DND-41 (cell line): ENCODE measurements around the gene MAML3.

Source experiments
- ATAC-seq: fragments of 200-7000 bp; cut with Tn5 transposase; 3 replicates; pipeline ENCODE4 v1.9.1; 2021; ENCODE audit warnings: low read depth; ENCODE audit not compliant: insufficient read depth
- DNase-seq: peaks from one replicate; pipeline ENCODE4 v3.0.0-alpha.2; 2020
- H2AFZ ChIP-seq: 2 replicates; pipeline ENCODE4 v1.6.0; 2012; ENCODE audit warnings: low read depth, low read length
- H3K27ac ChIP-seq: 2 replicates; pipeline ENCODE4 v1.5.1; 2012; ENCODE audit warnings: low read length, inconsistent platforms
- H3K27me3 ChIP-seq: fragments of 200-600 bp; sonication (generic); 2 replicates; pipeline ENCODE4 v1.6.0; 2012; ENCODE audit warnings: low read length, mild to moderate bottlenecking, inconsistent platforms; ENCODE audit not compliant: insufficient read depth, poor library complexity
- H3K36me3 ChIP-seq: 2 replicates; pipeline ENCODE4 v1.5.1; 2012; ENCODE audit warnings: low read length, inconsistent platforms; ENCODE audit not compliant: insufficient read depth
- H3K4me1 ChIP-seq: 2 replicates; pipeline ENCODE4 v1.5.1; 2012; ENCODE audit warnings: mild to moderate bottlenecking, low read length; ENCODE audit not compliant: insufficient read depth
- H3K4me2 ChIP-seq: 2 replicates; pipeline ENCODE4 v1.6.0; 2012; ENCODE audit warnings: mild to moderate bottlenecking, moderate library complexity, low read length, inconsistent platforms; ENCODE audit not compliant: insufficient read depth
- H3K4me3 ChIP-seq, 2 experiments: fragments of 200-600 bp in 1 of 2; shearing (Covaris generic) in 1 of 2; 2 replicates each; pipeline ENCODE4 v1.5.1; 2012 to 2016; ENCODE audit warnings: inconsistent platforms in 2 of 2, low read length in 2 of 2, mild to moderate bottlenecking in 2 of 2, low read depth in 1 of 2, moderate library complexity in 1 of 2
- H3K79me2 ChIP-seq: 2 replicates; pipeline ENCODE4 v1.6.0; 2012; ENCODE audit warnings: low read length, inconsistent platforms; ENCODE audit not compliant: insufficient read depth
- H3K9ac ChIP-seq: 2 replicates; pipeline ENCODE4 v1.6.0; 2012; ENCODE audit warnings: low read depth, mild to moderate bottlenecking, inconsistent platforms, low read length, moderate library complexity
- H3K9me3 ChIP-seq: 2 replicates; pipeline ENCODE4 v1.5.1; 2012; ENCODE audit warnings: low read length, moderate library complexity, mild to moderate bottlenecking, inconsistent platforms; ENCODE audit not compliant: insufficient read depth, severe bottlenecking
- H4K20me1 ChIP-seq: 2 replicates; pipeline ENCODE4 v1.6.0; 2012; ENCODE audit warnings: low read length; ENCODE audit not compliant: insufficient read depth
- EZH2 ChIP-seq: IDR thresholded peaks from 3 replicates; pipeline ENCODE4 v1.6.1; 2012; ENCODE audit warnings: borderline replicate concordance, low read depth, mild to moderate bottlenecking, moderate library complexity, low read length, inconsistent platforms; ENCODE audit not compliant: severe bottlenecking
- TF ChIP-seq, protein P1 (sequence below): IDR thresholded peaks from 2 replicates; pipeline ENCODE4 v1.5.1; 2012; ENCODE audit warnings: borderline replicate concordance, low read length, moderate library complexity, mild to moderate bottlenecking; ENCODE audit not compliant: poor library complexity, severe bottlenecking; ENCODE audit errors: extremely low read depth

MAML3 gene

DNA sequence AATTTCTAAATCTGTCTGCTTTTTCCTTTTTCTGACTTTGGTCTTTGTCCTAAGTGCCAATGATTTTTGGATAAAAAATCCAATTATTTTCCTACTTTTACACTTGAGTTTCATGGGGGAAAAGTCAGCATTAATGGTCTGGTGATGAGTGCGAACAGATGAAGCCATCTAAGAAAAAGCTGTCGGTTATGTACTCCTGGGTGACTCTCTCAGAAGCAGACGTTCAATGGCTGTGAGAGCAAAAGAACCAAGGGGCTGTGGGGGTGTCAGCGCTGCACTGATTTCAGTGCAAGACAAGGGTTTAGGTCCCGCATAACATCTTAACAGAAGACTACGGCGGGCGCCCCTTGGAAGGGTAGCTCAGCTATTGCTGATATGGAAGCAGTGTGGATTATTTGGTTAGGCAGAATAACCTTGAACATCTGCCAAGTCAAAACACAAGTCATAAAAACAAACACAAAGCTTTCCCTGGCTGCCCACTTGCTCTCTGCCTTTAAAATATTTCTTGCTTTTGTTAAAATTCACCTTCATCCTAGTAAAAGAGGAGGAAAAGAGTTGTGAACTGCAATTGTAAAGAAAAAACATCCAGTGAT, 240.5 kb downstream of the MAML3 start:
- no peaks in the 10 kb centered on the region for H3K27me3 ChIP-seq
- no peaks in the 10 kb centered on the region for H3K36me3 ChIP-seq
- no peak overlapping the region for H2AFZ ChIP-seq
- peaks cover 4% of the 10 kb centered on the region; the same call in 1 of the 2 replicates for H4K20me1 ChIP-seq
- TF ChIP-seq, protein P1, sequence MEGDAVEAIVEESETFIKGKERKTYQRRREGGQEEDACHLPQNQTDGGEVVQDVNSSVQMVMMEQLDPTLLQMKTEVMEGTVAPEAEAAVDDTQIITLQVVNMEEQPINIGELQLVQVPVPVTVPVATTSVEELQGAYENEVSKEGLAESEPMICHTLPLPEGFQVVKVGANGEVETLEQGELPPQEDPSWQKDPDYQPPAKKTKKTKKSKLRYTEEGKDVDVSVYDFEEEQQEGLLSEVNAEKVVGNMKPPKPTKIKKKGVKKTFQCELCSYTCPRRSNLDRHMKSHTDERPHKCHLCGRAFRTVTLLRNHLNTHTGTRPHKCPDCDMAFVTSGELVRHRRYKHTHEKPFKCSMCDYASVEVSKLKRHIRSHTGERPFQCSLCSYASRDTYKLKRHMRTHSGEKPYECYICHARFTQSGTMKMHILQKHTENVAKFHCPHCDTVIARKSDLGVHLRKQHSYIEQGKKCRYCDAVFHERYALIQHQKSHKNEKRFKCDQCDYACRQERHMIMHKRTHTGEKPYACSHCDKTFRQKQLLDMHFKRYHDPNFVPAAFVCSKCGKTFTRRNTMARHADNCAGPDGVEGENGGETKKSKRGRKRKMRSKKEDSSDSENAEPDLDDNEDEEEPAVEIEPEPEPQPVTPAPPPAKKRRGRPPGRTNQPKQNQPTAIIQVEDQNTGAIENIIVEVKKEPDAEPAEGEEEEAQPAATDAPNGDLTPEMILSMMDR: no peak
- no peak for TF ChIP-seq EZH2
- no peaks in the 10 kb centered on the region for H3K79me2 ChIP-seq
- no peak overlapping the region for H3K4me3 ChIP-seq
- no peak overlapping the region for H3K9ac ChIP-seq
- no peak overlapping the region for H3K27ac ChIP-seq
- DNase-seq (no peak), ATAC-seq (no peak)
- no peaks in the 10 kb centered on the region for H3K4me1 ChIP-seq
- no peaks in the 10 kb centered on the region for H3K9me3 ChIP-seq
- H3K4me2 ChIP-seq: no peak overlapping the region

DNA sequence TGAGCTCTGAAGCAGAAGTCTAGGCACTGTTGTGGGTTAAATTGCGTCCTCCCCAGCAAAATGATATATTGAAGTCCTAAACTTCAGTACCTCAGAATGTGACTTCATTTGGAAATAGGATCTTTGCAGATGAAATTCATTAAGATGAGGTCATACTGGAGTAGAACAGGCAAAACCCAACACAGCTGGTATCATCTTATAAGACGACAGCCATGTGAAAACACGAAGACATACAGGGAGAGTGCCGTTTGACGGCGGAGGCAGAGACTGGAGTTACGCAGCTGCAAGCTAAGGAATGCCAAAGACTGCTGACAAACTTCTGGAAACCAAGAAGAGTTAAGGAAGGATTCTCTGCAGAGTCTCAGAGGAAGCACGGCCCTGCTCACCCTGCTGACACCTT, 241.5 kb downstream of the MAML3 start:
- H3K9me3 ChIP-seq: no peaks in the 10 kb centered on the region
- H3K4me3 ChIP-seq: no peak overlapping the region
- H4K20me1 ChIP-seq: peaks cover 4% of the 10 kb centered on the region; the same call in 1 of the 2 replicates
- H3K9ac ChIP-seq: no peak overlapping the region
- no peak for DNase-seq
- H3K79me2 ChIP-seq: no peaks in the 10 kb centered on the region
- H3K27me3 ChIP-seq: no peaks in the 10 kb centered on the region
- no peaks in the 10 kb centered on the region for H3K36me3 ChIP-seq
- no peak overlapping the region for H3K4me2 ChIP-seq
- no peaks in the 10 kb centered on the region for H3K4me1 ChIP-seq
- no peak for ATAC-seq
- H3K27ac ChIP-seq: no peak overlapping the region
- TF ChIP-seq, protein P1: no peak
- TF ChIP-seq EZH2: no peak
- no peak overlapping the region for H2AFZ ChIP-seq

DNA sequence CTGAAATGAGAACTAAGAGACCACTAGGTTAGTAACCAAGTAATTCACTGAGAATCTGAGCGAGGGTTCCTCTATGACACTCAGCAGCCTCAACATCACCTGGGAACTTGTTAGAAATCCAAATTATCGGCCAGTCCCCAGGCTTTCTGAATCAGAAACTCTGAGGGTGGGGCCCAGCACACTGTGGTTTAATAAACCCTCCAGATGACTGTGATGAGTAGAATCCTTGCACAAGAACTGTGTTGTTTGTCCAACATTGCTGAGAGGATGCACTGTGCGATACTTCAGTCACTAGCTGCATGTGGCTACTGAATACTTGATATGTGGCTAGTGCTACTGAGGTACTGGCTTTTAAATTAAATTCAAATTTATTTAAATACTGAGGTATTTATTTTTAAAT, 243.9 kb downstream of the MAML3 start:
- no peak for TF ChIP-seq EZH2
- TF ChIP-seq, protein P1: no peak
- H3K4me3 ChIP-seq: no peak overlapping the region
- H3K4me1 ChIP-seq: no peaks in the 10 kb centered on the region
- no peak overlapping the region for H3K4me2 ChIP-seq
- no peak overlapping the region for H3K9ac ChIP-seq
- H3K27me3 ChIP-seq: no peaks in the 10 kb centered on the region
- peaks cover under 1% of the 10 kb centered on the region; the same call in 1 of the 2 replicates for H4K20me1 ChIP-seq
- no peak overlapping the region for H3K27ac ChIP-seq
- no peaks in the 10 kb centered on the region for H3K79me2 ChIP-seq
- ATAC-seq (no peak), DNase-seq (no peak)
- no peaks in the 10 kb centered on the region for H3K36me3 ChIP-seq
- peaks cover 4% of the 10 kb centered on the region for H3K9me3 ChIP-seq
- H2AFZ ChIP-seq: no peak overlapping the region
